Measurements from ENCODE around the gene RCC2.

- TF ChIP-seq CTCF (conservative IDR thresholded peaks at IDR 0.05; ENCODE audit: low read depth, low read length), result peak; percentile 88
- no peak for TF ChIP-seq EZH2 (IDR thresholded peaks at IDR 0.05; ENCODE audit: low read length, unreplicated experiment)
- no peak for TF ChIP-seq EZH2phosphoT487 (IDR thresholded peaks at IDR 0.05; ENCODE audit: borderline replicate concordance, low read length)
Observed at GRCh38 chr1:17405898-17406759, 33.3 kb downstream of the RCC2 start.

Measured in PC-3 (cell line).